H1 (cell line): ENCODE measurements around the gene MESD. TPM values are rescaled to one million over a fixed set of nuclear protein-coding genes. Genes with fewer than 3 reads are reported as not detected.

Experiments
- CTCF ChIP-seq, 3 experiments: IDR thresholded peaks; 1 replicate in 2 of 3; 2 replicates in 1 of 3; pipeline versions ENCODE4 v1.5.1 to v1.6.1; 2011; ENCODE audit warnings: low read length in 3 of 3, mild to moderate bottlenecking in 3 of 3, inconsistent platforms in 2 of 3, low read depth in 1 of 3, moderate library complexity in 1 of 3; ENCODE audit not compliant: insufficient read depth in 1 of 3; ENCODE audit errors: control extremely low read depth in 1 of 3
- MAX ChIP-seq: IDR thresholded peaks from 2 replicates; pipeline ENCODE4 v1.6.1; 2012; ENCODE audit warnings: inconsistent platforms
- RNF2 ChIP-seq: fragments of 200-900, 300-1000 bp; sonication (generic); IDR thresholded peaks from 2 replicates; pipeline ENCODE4 v1.7.1; 2016; ENCODE audit warnings: borderline replicate concordance, low read depth, mild to moderate bottlenecking, antibody characterized with exemption, low read length; ENCODE audit not compliant: poor library complexity, severe bottlenecking; ENCODE audit errors: missing control alignments
- SP2 ChIP-seq: IDR thresholded peaks from 2 replicates; pipeline ENCODE4 v1.6.1; 2012; ENCODE audit warnings: mild to moderate bottlenecking, low read length, inconsistent platforms
- SUZ12 ChIP-seq: fragments of 200-600 bp; sonication (generic); IDR thresholded peaks from 2 replicates; pipeline ENCODE4 v1.6.1; 2012; ENCODE audit warnings: mild to moderate bottlenecking, inconsistent platforms, low read length, moderate library complexity, mixed read lengths
- TAF7 ChIP-seq: optimal IDR thresholded peaks from 2 replicates; pipeline ENCODE3; 2011; ENCODE audit warnings: low read depth, mild to moderate bottlenecking, inconsistent platforms, low read length, moderate library complexity, borderline replicate concordance
- polyA plus RNA-seq, 7 experiments: library from polyadenylated mRNA; depleted of rRNA in 3 of 7; stranded (reverse) in 5 of 7; unstranded in 2 of 7; fragments of >200 nt in 5 of 7; fragments of 200-250 nt in 2 of 7; gene quantifications; 1 replicate in 5 of 7; 2 replicates in 1 of 7; 4 replicates in 1 of 7; pipeline versions ENCODE4 v1.2.1 to v1.2.3, GENCODE V29; 2011 to 2013; ENCODE audit warnings: missing spikeins in 2 of 7, mixed read lengths in 2 of 7
- total RNA-seq: library from RNA; stranded (reverse); fragmentation: NEBNext Ultra II Directional; extraction: Animal tissue kit (Norgen Biotek cat#: 25700); gene quantifications from 2 replicates; pipeline ENCODE4 v1.2.1, GENCODE V29; 2021

MESD gene
- total and polyA plus RNA-seq, 2 of the 8 experiments (the other 6 are each of a cell fraction or from before 2014, with no cell fraction given), result 11.0 to 28.3 TPM

GRCh38 chr15:80985981-80986380 lies 3.6 kb downstream of the MESD start (continued):
- TF ChIP-seq RNF2 (no peak), MAX (no peak), TAF7 (no peak), SUZ12 (no peak), CTCF (IDR thresholded peaks at IDR 0.05; ENCODE audit: control extremely low read depth in 1 of 3, insufficient read depth in 1 of 3, low read depth in 1 of 3, low read length in 3 of 3) (no peak), SP2 (no peak)
- TF ChIP-seq, all 59 proteins: peak for 0
